ENCODE results near the gene TBC1D1.

TBC1D1 gene

DNA sequence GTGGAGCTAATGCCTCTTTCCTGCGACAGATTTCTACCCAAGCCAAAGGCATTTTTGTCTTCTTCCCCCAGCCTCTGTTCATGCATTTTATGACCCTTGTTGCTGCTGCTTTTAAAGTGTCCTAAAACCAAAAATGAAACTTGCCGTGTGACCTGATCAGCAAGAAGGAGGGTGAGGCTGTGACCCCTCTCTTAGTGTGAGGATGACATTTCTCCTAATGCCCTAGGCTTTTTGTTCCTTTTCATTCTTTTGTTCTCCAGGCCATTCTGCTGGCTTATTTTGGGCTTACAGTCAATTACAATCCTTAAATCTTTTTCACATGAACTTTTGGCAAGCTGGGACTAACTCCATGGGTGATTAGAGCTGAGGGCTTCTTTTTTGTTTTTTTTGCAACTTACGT lies 103.7 kb downstream of the TBC1D1 start:
- TF ChIP-seq ZNF70 (CRISPR knock-in tag; IDR thresholded peaks at IDR 0.05), result no peak
- TF ChIP-seq TCF4 (CRISPR knock-in tag; IDR thresholded peaks at IDR 0.05; ENCODE audit: borderline replicate concordance), result no peak
- TF ChIP-seq TOX (CRISPR knock-in tag; IDR thresholded peaks at IDR 0.05; ENCODE audit: borderline replicate concordance), result no peak
- no peak for TF ChIP-seq GLIS3 (CRISPR knock-in tag; IDR thresholded peaks at IDR 0.05)
- no peak for TF ChIP-seq ZFP30 (CRISPR knock-in tag; IDR thresholded peaks at IDR 0.05)
- TF ChIP-seq, protein P1, sequence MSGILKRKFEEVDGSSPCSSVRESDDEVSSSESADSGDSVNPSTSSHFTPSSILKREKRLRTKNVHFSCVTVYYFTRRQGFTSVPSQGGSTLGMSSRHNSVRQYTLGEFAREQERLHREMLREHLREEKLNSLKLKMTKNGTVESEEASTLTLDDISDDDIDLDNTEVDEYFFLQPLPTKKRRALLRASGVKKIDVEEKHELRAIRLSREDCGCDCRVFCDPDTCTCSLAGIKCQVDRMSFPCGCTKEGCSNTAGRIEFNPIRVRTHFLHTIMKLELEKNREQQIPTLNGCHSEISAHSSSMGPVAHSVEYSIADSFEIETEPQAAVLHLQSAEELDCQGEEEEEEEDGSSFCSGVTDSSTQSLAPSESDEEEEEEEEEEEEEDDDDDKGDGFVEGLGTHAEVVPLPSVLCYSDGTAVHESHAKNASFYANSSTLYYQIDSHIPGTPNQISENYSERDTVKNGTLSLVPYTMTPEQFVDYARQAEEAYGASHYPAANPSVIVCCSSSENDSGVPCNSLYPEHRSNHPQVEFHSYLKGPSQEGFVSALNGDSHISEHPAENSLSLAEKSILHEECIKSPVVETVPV (CRISPR knock-in tag; IDR thresholded peaks at IDR 0.05), result no peak
- TF ChIP-seq ZFP3 (CRISPR knock-in tag; IDR thresholded peaks at IDR 0.05), result no peak
- TF ChIP-seq ARNTL (CRISPR knock-in tag; IDR thresholded peaks at IDR 0.05; ENCODE audit: borderline replicate concordance, low read depth), result no peak
- no peak for TF ChIP-seq ESRRG (CRISPR knock-in tag; IDR thresholded peaks at IDR 0.05)
- no peak for TF ChIP-seq POU6F1 (CRISPR knock-in tag; IDR thresholded peaks at IDR 0.05; ENCODE audit: borderline replicate concordance, low read depth)
- TF ChIP-seq RARB (CRISPR knock-in tag; IDR thresholded peaks at IDR 0.05), result no peak
- TF ChIP-seq SNAI2 (CRISPR knock-in tag; IDR thresholded peaks at IDR 0.05), result no peak
- TF ChIP-seq PATZ1 (CRISPR knock-in tag; IDR thresholded peaks at IDR 0.05; ENCODE audit: borderline replicate concordance), result no peak
- TF ChIP-seq PPARA (CRISPR knock-in tag; IDR thresholded peaks at IDR 0.05; ENCODE audit: borderline replicate concordance), result no peak
- TF ChIP-seq ZNF565 (CRISPR knock-in tag; conservative IDR thresholded peaks at IDR 0.05; ENCODE audit: low read depth), result no peak
- TF ChIP-seq ISL1 (CRISPR knock-in tag; IDR thresholded peaks at IDR 0.05), result no peak
- no peak for TF ChIP-seq ZNF8 (CRISPR knock-in tag; IDR thresholded peaks at IDR 0.05)
- TF ChIP-seq OSR1 (CRISPR knock-in tag; IDR thresholded peaks at IDR 0.05), result no peak
- no peak for ATAC-seq

DNA sequence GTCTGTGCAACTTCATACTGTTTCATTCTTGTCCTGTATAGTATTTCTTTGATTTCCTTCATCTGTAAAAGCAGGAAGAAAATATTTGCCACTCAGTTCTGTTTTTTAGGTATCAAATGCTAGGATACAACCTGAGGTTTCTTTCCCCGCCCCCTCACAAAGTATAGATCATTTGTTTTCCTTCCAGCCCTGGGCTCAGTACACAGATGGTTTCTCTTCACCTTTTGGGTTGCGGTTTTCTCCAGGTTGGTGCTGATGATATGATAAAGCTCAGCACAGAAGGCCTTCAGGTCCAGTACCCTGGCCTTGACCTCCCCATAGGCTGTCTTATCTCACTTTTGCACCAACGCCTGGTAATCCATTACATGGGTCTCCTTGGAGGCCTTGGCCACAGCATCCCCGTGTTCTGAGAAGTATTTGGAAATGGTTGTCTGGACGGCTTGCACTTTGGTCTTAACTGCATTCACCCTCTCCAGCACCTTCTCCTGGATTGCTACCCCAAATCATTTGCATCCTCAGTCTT lies 104.5 kb downstream of the TBC1D1 start:
- TF ChIP-seq ZFP3 (CRISPR knock-in tag; IDR thresholded peaks at IDR 0.05) (no peak), POU6F1 (CRISPR knock-in tag; IDR thresholded peaks at IDR 0.05; ENCODE audit: borderline replicate concordance, low read depth) (no peak), ZFP30 (CRISPR knock-in tag; IDR thresholded peaks at IDR 0.05) (no peak), ZNF70 (CRISPR knock-in tag; IDR thresholded peaks at IDR 0.05) (no peak), RARB (CRISPR knock-in tag; IDR thresholded peaks at IDR 0.05) (no peak), BACH2 (CRISPR knock-in tag; IDR thresholded peaks at IDR 0.05; ENCODE audit: borderline replicate concordance) (no peak), ZC3H10 (CRISPR knock-in tag; IDR thresholded peaks at IDR 0.05) (no peak)
- TF ChIP-seq, protein P2, sequence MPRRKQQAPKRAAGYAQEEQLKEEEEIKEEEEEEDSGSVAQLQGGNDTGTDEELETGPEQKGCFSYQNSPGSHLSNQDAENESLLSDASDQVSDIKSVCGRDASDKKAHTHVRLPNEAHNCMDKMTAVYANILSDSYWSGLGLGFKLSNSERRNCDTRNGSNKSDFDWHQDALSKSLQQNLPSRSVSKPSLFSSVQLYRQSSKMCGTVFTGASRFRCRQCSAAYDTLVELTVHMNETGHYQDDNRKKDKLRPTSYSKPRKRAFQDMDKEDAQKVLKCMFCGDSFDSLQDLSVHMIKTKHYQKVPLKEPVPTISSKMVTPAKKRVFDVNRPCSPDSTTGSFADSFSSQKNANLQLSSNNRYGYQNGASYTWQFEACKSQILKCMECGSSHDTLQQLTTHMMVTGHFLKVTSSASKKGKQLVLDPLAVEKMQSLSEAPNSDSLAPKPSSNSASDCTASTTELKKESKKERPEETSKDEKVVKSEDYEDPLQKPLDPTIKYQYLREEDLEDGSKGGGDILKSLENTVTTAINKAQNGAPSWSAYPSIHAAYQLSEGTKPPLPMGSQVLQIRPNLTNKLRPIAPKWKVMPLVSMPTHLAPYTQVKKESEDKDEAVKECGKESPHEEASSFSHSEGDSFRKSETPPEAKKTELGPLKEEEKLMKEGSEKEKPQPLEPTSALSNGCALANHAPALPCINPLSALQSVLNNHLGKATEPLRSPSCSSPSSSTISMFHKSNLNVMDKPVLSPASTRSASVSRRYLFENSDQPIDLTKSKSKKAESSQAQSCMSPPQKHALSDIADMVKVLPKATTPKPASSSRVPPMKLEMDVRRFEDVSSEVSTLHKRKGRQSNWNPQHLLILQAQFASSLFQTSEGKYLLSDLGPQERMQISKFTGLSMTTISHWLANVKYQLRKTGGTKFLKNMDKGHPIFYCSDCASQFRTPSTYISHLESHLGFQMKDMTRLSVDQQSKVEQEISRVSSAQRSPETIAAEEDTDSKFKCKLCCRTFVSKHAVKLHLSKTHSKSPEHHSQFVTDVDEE (CRISPR knock-in tag; IDR thresholded peaks at IDR 0.05), result no peak
- TF ChIP-seq, protein P3, sequence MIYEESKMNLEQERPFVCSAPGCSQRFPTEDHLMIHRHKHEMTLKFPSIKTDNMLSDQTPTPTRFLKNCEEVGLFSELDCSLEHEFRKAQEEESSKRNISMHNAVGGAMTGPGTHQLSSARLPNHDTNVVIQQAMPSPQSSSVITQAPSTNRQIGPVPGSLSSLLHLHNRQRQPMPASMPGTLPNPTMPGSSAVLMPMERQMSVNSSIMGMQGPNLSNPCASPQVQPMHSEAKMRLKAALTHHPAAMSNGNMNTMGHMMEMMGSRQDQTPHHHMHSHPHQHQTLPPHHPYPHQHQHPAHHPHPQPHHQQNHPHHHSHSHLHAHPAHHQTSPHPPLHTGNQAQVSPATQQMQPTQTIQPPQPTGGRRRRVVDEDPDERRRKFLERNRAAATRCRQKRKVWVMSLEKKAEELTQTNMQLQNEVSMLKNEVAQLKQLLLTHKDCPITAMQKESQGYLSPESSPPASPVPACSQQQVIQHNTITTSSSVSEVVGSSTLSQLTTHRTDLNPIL (CRISPR knock-in tag; IDR thresholded peaks at IDR 0.05; ENCODE audit: low read depth), result no peak
- TF ChIP-seq, protein P1 (CRISPR knock-in tag; IDR thresholded peaks at IDR 0.05), result no peak
- ATAC-seq, result no peak
